Measurements from ENCODE around the gene GFI1B. TPM values are rescaled to one million over a fixed set of nuclear protein-coding genes. Genes with fewer than 3 reads are reported as not detected.
A peak's percentile ranks its signal among the peaks of the same experiment; 100 is the strongest.
"Not testable (repeated sequence)": the region's sequence is repeated elsewhere in the genome, so short reads cannot be mapped to it uniquely, and the experiment has no call there.

Gene GFI1B
- polyA plus RNA-seq, 4 donors, result 0.76 to 8.5 (median 1.1) TPM

- FAIRE-seq, result no peak
- Histone ChIP-seq H3K4me3 (ENCODE audit: low read depth in 1 of 3, low read length in 3 of 3) (no peak overlapping the region), H3K36me3 (ENCODE audit: control insufficient read depth in 3 of 3, insufficient read depth in 2 of 3, low read depth in 1 of 3, low read length in 3 of 3) (no peaks in the 10 kb centered on the region), H3K4me1 (ENCODE audit: control insufficient read depth in 3 of 3, insufficient read depth in 2 of 3, low read depth in 1 of 3, low read length in 2 of 3) (no peaks in the 10 kb centered on the region), H3K27ac (ENCODE audit: low read depth in 1 of 3, low read length in 2 of 3) (no peak overlapping the region), H3K27me3 (ENCODE audit: control insufficient read depth in 3 of 3, insufficient read depth in 3 of 3, low read length in 3 of 3) (peaks cover 0 to 8% (median 0%) of the 10 kb centered on the region in 3 donors), H3K9me3 (ENCODE audit: control insufficient read depth in 2 of 2, insufficient read depth in 1 of 2, low read depth in 1 of 2, low read length in 1 of 2) (peaks cover 0 to 10% of the 10 kb centered on the region in 2 donors)
- WGBS, 3 donors, result 69 to 82% (median 77%) methylated on average over 2 of the region's 2 CpGs
- no peak for DNase-seq
These were observed 23.4 kb upstream of the GFI1B start for GRCh38 chr9:132955123-132955522.

- FAIRE-seq (no peak), DNase-seq (no peak)
- H3K36me3 ChIP-seq (ENCODE audit: control insufficient read depth in 3 of 3, insufficient read depth in 2 of 3, low read depth in 1 of 3, low read length in 3 of 3), result no peaks in the 10 kb centered on the region
- H3K4me3 ChIP-seq (ENCODE audit: low read depth in 1 of 3, low read length in 3 of 3), result no peak overlapping the region
- no peak overlapping the region for H3K27ac ChIP-seq (ENCODE audit: low read depth in 1 of 3, low read length in 2 of 3)
- no peaks in the 10 kb centered on the region for H3K4me1 ChIP-seq (ENCODE audit: control insufficient read depth in 3 of 3, insufficient read depth in 2 of 3, low read depth in 1 of 3, low read length in 2 of 3)
- 40 to 59% (median 49%) methylated on average over 2 of the region's 2 CpGs for WGBS, 3 donors
- H3K27me3 ChIP-seq (ENCODE audit: control insufficient read depth in 3 of 3, insufficient read depth in 3 of 3, low read length in 3 of 3), result peaks cover 0 to 11% (median 0%) of the 10 kb centered on the region in 3 donors
- H3K9me3 ChIP-seq (ENCODE audit: control insufficient read depth in 2 of 2, insufficient read depth in 1 of 2, low read depth in 1 of 2, low read length in 1 of 2), result peaks cover 0 to 10% of the 10 kb centered on the region in 2 donors
These were observed 22.7 kb upstream of the GFI1B start for GRCh38 chr9:132955768-132956167.

DNA sequence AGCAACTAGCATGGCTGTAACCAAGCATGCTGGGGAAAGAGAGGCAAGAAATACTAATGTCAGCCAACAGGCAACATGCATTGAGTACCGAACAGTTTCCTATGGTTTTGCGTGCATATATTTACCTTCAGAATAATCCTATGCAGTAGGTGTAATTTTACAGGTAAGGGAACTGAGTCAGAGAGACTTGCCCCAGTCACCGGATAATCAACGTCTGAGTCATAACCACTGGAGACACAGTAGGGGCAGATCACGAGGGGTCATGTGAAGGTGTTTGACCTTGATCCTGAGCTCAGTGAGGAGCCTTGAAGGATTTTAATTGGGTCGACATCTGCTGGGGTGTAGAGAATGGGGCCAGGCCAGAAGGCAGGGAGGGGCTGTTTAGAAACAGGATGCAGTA lies 20.7 kb upstream of the GFI1B start:
- peaks cover 0 to 11% (median 0%) of the 10 kb centered on the region in 3 donors for H3K27me3 ChIP-seq (ENCODE audit: control insufficient read depth in 3 of 3, insufficient read depth in 3 of 3, low read length in 3 of 3)
- no peaks in the 10 kb centered on the region for H3K4me1 ChIP-seq (ENCODE audit: control insufficient read depth in 3 of 3, insufficient read depth in 2 of 3, low read depth in 1 of 3, low read length in 2 of 3)
- 75 to 84% (median 78%) methylated on average over 6 of the region's 6 CpGs for WGBS, 3 donors
- DNase-seq (no peak), FAIRE-seq (no peak)
- peaks cover 0 to 10% of the 10 kb centered on the region in 2 donors for H3K9me3 ChIP-seq (ENCODE audit: control insufficient read depth in 2 of 2, insufficient read depth in 1 of 2, low read depth in 1 of 2, low read length in 1 of 2)
- H3K27ac ChIP-seq (ENCODE audit: low read depth in 1 of 3, low read length in 2 of 3), result no peak overlapping the region
- no peaks in the 10 kb centered on the region for H3K36me3 ChIP-seq (ENCODE audit: control insufficient read depth in 3 of 3, insufficient read depth in 2 of 3, low read depth in 1 of 3, low read length in 3 of 3)
- H3K4me3 ChIP-seq (ENCODE audit: low read depth in 1 of 3, low read length in 3 of 3), result no peak overlapping the region

DNA sequence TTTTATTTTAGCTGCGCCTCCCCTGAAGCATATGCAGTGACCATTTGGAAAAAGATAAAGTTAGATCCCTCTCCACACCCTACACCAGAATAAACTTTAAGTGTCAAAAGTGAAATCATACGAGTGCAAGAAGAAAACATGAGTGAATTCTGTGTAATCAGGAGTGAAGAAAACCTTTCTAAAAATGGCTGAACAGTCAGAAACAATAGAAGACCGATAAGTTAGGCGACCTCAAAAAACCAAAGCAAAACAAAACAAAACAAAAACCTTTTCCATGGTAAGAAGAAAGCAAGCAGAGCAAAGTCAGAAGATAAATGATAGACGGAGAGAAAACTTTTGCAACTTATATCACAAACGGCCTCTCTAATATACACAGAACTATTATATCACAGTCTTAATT lies 17.5 kb upstream of the GFI1B start:
- Histone ChIP-seq H3K27ac (ENCODE audit: low read depth in 1 of 3, low read length in 2 of 3) (no peak overlapping the region), H3K4me3 (ENCODE audit: low read depth in 1 of 3, low read length in 3 of 3) (no peak overlapping the region), H3K36me3 (ENCODE audit: control insufficient read depth in 3 of 3, insufficient read depth in 2 of 3, low read depth in 1 of 3, low read length in 3 of 3) (no peaks in the 10 kb centered on the region), H3K9me3 (ENCODE audit: control insufficient read depth in 2 of 2, insufficient read depth in 1 of 2, low read depth in 1 of 2, low read length in 1 of 2) (no peaks in the 10 kb centered on the region), H3K4me1 (ENCODE audit: control insufficient read depth in 3 of 3, insufficient read depth in 2 of 3, low read depth in 1 of 3, low read length in 2 of 3) (no peaks in the 10 kb centered on the region), H3K27me3 (ENCODE audit: control insufficient read depth in 3 of 3, insufficient read depth in 3 of 3, low read length in 3 of 3) (peaks cover 0 to 11% (median 0%) of the 10 kb centered on the region in 3 donors)
- WGBS, 3 donors, result 75 to 82% (median 77%) methylated on average over 6 of the region's 6 CpGs
- FAIRE-seq (no peak), DNase-seq (no peak)

DNA sequence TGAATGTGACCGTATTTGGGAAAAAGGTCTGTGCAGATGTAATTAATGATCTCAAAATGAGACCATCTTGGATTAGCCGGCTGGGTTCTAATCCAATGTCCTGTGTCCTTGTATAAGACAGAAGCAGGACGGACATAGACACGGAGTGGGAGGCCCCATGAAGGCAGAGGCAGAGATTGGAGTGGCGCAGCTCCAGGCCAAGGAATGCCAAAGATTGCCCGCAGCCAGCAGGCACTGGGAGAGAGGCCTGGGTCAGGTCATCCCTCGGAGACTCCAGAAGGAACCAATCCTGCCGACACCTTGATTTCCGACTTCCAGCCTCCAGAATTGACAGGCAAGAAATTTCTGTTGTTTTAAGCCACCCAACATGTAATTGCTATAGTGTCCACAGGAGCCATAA lies 13.0 kb upstream of the GFI1B start:
- DNase-seq (no peak), FAIRE-seq (no peak)
- no peaks in the 10 kb centered on the region for H3K9me3 ChIP-seq (ENCODE audit: control insufficient read depth in 2 of 2, insufficient read depth in 1 of 2, low read depth in 1 of 2, low read length in 1 of 2)
- no peak overlapping the region for H3K27ac ChIP-seq (ENCODE audit: low read depth in 1 of 3, low read length in 2 of 3)
- WGBS, 3 donors, result 91 to 93% (median 92%) methylated on average over 9 of the region's 9 CpGs
- no peaks in the 10 kb centered on the region for H3K36me3 ChIP-seq (ENCODE audit: control insufficient read depth in 3 of 3, insufficient read depth in 2 of 3, low read depth in 1 of 3, low read length in 3 of 3)
- peaks cover 0 to 5% (median 0%) of the 10 kb centered on the region in 3 donors for H3K4me1 ChIP-seq (ENCODE audit: control insufficient read depth in 3 of 3, insufficient read depth in 2 of 3, low read depth in 1 of 3, low read length in 2 of 3)
- H3K4me3 ChIP-seq (ENCODE audit: low read depth in 1 of 3, low read length in 3 of 3), result no peak overlapping the region
- peaks cover 0 to 3% (median 0%) of the 10 kb centered on the region in 3 donors for H3K27me3 ChIP-seq (ENCODE audit: control insufficient read depth in 3 of 3, insufficient read depth in 3 of 3, low read length in 3 of 3)

GRCh38 chr9:132967908-132968307 lies 10.6 kb upstream of the GFI1B start:
- not testable (repeated sequence) for H3K27me3 ChIP-seq (ENCODE audit: control insufficient read depth in 3 of 3, insufficient read depth in 3 of 3, low read length in 3 of 3); H3K9me3 ChIP-seq (ENCODE audit: control insufficient read depth in 2 of 2, insufficient read depth in 1 of 2, low read depth in 1 of 2, low read length in 1 of 2); H3K36me3 ChIP-seq (ENCODE audit: control insufficient read depth in 3 of 3, insufficient read depth in 2 of 3, low read depth in 1 of 3, low read length in 3 of 3); DNase-seq; H3K27ac ChIP-seq (ENCODE audit: low read depth in 1 of 3, low read length in 2 of 3); H3K4me3 ChIP-seq (ENCODE audit: low read depth in 1 of 3, low read length in 3 of 3); FAIRE-seq
- H3K4me1 ChIP-seq (ENCODE audit: control insufficient read depth in 3 of 3, insufficient read depth in 2 of 3, low read depth in 1 of 3, low read length in 2 of 3), result peaks cover 0 to 14% (median 0%) of the 10 kb centered on the region in 3 donors
- 87 to 100% (median 95%) methylated on average over 3 of the region's 3 CpGs for WGBS, 3 donors

GRCh38 chr9:132969783-132970182 lies 8.7 kb upstream of the GFI1B start:
- no peak overlapping the region for H3K27ac ChIP-seq (ENCODE audit: low read depth in 1 of 3, low read length in 2 of 3)
- no peaks in the 10 kb centered on the region for H3K27me3 ChIP-seq (ENCODE audit: control insufficient read depth in 3 of 3, insufficient read depth in 3 of 3, low read length in 3 of 3)
- no peak overlapping the region for H3K4me3 ChIP-seq (ENCODE audit: low read depth in 1 of 3, low read length in 3 of 3)
- peaks cover 0 to 14% (median 0%) of the 10 kb centered on the region in 3 donors for H3K4me1 ChIP-seq (ENCODE audit: control insufficient read depth in 3 of 3, insufficient read depth in 2 of 3, low read depth in 1 of 3, low read length in 2 of 3)
- H3K9me3 ChIP-seq (ENCODE audit: control insufficient read depth in 2 of 2, insufficient read depth in 1 of 2, low read depth in 1 of 2, low read length in 1 of 2), result no peaks in the 10 kb centered on the region
- no peaks in the 10 kb centered on the region for H3K36me3 ChIP-seq (ENCODE audit: control insufficient read depth in 3 of 3, insufficient read depth in 2 of 3, low read depth in 1 of 3, low read length in 3 of 3)
- FAIRE-seq, result no peak
- WGBS, 3 donors, result 70 to 88% (median 88%) methylated on average over 7 of the region's 7 CpGs
- no peak for DNase-seq

DNA sequence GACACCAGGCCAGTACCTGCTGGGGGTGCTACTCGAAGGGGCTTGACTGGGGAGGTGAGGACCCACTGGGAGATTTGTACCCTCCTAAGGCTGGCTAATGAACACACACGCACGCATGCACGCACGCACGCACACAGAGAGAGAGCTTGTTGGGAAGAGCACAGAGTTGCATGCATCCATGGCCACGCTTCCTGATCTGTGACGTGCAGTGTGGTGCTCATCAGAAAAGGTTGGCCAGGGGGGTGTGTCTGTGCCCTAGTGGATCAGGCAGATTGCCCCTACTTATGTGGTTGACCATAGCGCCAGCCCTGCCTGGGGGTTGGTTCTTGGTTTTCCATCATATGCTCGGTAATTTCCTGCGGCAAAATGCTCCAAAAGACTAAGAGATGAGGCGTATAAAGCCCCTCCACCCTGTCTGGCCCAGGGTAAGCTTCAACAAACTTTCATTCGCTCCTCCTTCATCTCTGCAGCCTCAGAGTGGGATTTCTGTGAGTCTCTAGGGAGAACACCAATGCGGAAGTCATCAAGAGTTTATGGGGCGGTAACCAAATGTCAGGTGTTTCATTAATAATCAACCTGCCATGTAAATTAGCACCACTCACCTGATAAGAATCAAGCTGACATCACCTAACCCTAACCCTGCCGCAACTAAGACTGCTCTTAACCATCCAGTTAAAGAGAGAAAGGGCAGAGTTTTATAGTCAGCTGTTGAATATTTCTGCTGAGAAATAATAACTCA lies 8.0 kb upstream of the GFI1B start:
- no peaks in the 10 kb centered on the region for H3K9me3 ChIP-seq (ENCODE audit: control insufficient read depth in 2 of 2, insufficient read depth in 1 of 2, low read depth in 1 of 2, low read length in 1 of 2)
- 66 to 83% (median 79%) methylated on average over 16 of the region's 16 CpGs for WGBS, 3 donors

More for the DNA sequence above, 8.0 kb upstream of the GFI1B start:
- Histone ChIP-seq H3K27me3 (ENCODE audit: control insufficient read depth in 3 of 3, insufficient read depth in 3 of 3, low read length in 3 of 3) (no peaks in the 10 kb centered on the region), H3K36me3 (ENCODE audit: control insufficient read depth in 3 of 3, insufficient read depth in 2 of 3, low read depth in 1 of 3, low read length in 3 of 3) (no peaks in the 10 kb centered on the region), H3K4me3 (ENCODE audit: low read depth in 1 of 3, low read length in 3 of 3) (no peak overlapping the region), H3K4me1 (ENCODE audit: control insufficient read depth in 3 of 3, insufficient read depth in 2 of 3, low read depth in 1 of 3, low read length in 2 of 3) (peaks cover 0 to 14% (median 0%) of the 10 kb centered on the region in 3 donors), H3K27ac (ENCODE audit: low read depth in 1 of 3, low read length in 2 of 3) (peak overlapping the region in 1 of 3 donors; percentile 62)
- DNase-seq (peak; percentile 63 to 79), FAIRE-seq (no peak)

Measured in small intestine (tissue), 7 donors.